HG03442 (cell line): ENCODE data around the gene PPP1R7.
A peak's percentile ranks its signal among the peaks of the same experiment; 100 is the strongest.

ENCODE experiments used
- ATAC-seq: cut with Tn5 transposase; IDR thresholded peaks from one replicate; pipeline ENCODE4 v1.9.1; 2021; ENCODE audit warnings: mild to moderate bottlenecking, moderate library complexity; ENCODE audit not compliant: unreplicated experiment

PPP1R7 gene

DNA sequence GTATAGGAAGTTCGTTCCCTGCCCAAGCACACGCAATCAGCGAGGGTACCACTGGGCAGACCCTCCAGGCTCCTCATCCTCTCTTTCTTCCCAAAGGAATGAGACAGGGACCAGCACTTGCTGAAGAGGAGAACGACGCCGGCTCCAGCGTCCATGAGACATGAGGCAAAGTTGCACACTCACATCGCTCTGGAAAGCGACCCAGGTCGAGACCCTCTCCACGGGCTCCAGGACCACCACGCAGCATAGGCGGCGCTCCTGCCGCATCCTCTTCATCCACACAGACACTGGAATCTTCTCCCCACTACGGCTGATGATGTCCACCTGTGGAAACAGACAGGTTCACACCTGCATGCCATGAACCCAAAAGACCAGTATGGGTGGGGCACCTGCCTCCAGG, 11.8 kb upstream of the PPP1R7 start:
- no peak for ATAC-seq

- ATAC-seq = no peak
These were observed 10.5 kb upstream of the PPP1R7 start for GRCh38 chr2:241139531-241140444.

GRCh38 chr2:241140445-241140840, 9.8 kb upstream of the PPP1R7 start:
- ATAC-seq = no peak

DNA sequence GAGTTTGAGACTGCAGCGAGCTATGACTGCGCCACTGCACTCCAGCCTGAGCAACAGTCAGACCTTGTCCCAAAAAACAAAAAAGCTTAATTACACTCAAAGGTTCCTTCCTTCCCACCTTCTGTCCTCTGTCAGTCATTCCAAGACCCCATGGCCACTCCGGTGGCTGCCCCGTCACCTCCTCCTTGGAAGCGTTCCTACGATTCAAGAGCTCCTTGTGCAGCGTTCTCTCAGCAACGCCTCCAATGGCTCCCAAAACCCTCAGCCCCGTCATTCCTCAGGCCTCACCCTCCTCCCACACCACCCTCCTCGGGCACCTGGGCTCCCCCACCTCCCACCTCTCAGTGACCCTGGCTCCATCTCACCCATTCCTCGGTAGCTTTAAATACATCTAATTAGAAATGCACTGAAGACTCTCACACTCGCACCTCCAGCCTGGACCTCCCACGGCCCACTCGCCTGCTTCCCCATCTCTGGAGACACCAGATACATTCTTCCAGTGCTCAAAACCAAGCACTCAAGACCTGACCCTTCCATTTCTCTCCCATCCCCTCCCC, 9.0 kb upstream of the PPP1R7 start:
- ATAC-seq = no peak

- ATAC-seq = no peak
These were observed 8.2 kb upstream of the PPP1R7 start for GRCh38 chr2:241142063-241142462.

- ATAC-seq = no peak
These were observed 7.7 kb upstream of the PPP1R7 start for GRCh38 chr2:241142593-241142992.

DNA sequence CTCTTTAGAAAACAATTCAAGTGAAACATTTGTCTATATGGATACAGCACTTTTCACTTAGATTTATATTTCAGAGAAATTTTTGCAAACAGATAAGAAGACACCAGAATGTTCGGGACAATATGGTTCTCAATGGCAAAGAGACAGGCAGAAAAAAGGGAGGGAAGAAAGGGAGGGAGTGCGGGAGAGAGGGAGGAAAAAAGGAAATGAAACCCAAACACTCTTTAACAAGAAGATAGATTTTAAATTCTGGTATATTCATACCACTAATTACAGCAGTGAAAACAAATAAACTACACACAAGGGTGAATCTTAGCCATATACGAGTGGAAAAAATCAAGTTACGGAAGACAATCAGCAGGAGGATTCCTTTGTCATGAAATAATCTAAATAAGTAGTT, 4.0 kb upstream of the PPP1R7 start:
- ATAC-seq = no peak

DNA sequence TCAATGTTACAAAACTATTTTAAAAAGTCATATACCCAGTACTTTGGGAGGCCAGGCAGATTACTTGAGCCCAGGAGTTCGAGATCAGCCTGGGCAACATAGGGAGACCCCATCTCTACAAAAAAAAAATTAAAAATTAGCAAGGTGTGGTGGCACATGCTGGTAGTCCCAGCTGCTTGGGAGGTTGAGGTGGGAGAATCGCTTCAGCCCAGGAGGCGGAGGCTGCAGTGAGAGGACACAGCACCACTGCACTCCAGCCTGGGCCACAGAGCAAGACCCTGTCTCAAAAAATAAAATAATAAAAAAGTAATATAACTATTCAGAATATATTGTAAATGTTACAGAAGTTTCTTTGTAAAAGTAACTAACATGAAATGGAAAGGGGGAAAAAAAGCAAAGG, 2.9 kb upstream of the PPP1R7 start:
- ATAC-seq = no peak

DNA sequence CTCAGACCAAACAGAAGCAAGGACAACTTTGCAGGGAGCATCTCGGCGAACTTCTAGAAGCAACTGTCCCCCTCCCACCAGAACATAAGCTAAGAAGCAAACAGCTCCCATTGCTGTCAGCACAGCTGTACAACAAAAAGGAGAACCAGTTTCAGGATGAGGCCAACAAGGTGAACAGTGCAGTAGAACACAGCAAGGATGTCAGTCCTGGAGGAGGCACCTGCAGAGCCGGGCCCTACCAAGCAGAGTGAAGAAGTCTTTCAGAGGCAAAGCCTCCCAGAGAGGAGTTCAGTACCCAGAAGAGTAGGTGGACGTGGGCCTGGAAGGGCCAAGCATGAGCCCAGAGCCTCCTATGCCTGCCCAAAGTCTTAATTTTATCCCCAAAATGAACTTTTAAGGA, 2.0 kb upstream of the PPP1R7 start:
- no peak for ATAC-seq

- peak; percentile 70 for ATAC-seq
These were observed 1.2 kb upstream of the PPP1R7 start, which contains the start of gene PASK for GRCh38 chr2:241148891-241149674. Gene PASK (minus strand): TSS chr2:241149472. CDS start chr2:241143032, 6,440 bp downstream.

DNA sequence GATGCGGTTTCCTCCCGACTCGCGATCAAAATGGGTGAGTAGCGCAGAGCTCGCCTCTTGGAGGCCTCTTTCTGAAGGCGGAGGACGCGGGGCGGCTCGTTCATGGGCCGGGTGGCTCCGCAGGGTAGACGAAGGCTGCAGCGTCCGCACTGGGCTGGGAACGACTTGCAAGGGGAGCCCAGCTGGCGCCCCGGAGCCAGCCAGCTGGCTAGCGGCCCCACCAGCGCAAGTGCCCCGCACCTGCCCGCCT, 667 bp upstream of the PPP1R7 start:
- ATAC-seq = peak; percentile 9

DNA sequence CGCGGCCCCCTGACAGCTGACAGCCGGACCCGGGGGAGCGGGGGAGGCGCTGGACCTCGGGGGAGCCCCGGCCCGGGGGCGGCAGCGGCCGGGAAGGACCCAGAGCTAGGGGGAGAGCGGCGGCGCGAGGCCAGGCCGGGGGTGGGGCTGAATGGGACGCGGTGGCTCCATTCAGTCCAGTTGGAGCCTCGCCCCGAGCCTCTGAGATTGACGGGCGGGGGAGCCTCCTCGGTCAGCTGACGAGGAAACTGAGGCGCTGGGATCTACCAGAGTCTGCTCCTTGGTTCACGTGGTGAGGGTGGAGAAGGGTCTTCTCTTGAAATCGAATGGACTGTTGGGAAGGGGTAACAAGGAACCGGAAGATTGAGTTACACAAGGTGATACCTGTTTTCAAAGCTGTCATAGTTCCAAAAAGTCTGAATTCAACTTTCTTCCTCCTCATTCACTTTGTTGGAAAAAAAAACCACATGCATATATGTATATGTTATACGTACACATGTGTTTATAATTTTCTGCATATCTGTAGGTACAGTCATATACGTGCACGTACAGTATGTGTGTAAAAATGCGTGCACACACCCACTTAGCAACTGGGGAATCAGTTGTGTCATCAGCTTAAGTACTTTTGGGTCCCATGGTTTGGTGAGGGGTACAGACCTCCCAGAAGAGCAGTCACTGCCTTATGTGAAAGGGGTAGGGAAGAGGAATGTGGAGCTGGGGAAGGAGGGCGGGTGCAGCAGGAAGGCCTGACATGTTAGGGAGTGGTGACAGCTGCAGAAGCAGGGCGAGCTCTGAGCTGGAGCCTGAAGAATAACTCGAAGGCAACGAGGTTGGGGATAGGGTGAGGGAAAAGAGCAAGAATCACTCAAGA, 628 bp downstream of the PPP1R7 start:
- ATAC-seq = no peak

GRCh38 chr2:241151934-241152660, 1.8 kb downstream of the PPP1R7 start:
- no peak for ATAC-seq

DNA sequence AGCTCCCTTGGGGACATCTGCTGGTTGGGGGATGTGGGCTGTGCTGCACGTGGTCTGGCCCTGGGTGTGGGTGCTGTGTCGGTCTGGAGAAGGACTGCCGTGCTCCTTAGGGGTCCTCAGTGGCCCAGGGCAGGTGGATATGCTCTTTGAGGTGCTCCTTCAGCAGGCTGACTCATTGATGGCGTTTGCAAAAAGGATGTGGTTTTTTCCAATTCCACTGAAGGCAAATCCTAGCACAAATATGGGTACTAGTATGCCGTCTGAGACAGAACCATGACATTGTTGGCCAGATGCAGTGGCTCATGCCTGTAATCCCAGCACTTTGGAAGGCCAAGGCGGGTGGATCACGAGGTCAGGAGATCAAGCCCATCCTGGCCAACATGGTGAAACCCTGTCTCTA, 3.3 kb downstream of the PPP1R7 start:
- no peak for ATAC-seq

DNA sequence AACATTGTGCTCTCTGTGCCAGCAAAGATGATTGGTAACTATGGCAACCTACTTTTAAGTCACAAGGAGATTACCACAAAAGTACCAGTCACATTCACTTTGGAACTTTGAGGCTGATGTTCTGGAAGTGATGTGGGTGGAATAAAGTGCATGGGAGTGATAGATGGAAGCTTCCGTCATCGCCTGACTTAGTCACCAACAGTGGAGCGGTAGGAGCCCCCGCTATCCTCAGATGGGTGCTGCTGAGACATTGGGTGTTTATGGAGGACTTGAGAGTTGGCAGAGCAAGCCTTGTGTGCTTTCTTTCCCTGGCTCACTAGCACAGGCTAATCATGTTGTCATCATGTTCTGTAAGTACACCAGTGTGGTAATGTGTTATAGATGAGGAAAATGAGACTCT, 4.6 kb downstream of the PPP1R7 start:
- ATAC-seq = no peak

DNA sequence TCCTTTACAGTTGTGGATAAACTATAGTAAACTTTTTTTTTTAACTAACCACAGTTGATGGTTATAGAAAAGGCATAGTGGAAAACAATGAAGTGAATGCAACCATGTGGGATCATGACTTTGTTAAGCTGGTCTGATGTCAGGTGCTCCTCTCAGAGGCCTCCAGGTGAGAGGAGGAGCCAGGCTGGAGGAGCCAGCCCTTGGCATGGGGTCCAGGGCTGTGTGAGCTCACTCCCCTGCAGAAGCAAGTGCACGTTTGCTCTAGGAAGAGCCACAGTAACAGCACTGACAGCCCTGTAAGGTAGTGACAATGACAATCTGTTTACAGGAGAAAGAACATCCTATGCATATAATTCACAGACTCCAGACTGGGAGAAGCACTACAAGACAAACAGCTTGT, 5.7 kb downstream of the PPP1R7 start:
- ATAC-seq = no peak

GRCh38 chr2:241156971-241157441, 6.7 kb downstream of the PPP1R7 start:
- ATAC-seq = no peak

- no peak for ATAC-seq
These were observed 7.7 kb downstream of the PPP1R7 start for GRCh38 chr2:241157841-241158545.

GRCh38 chr2:241158546-241158900, 8.3 kb downstream of the PPP1R7 start:
- no peak for ATAC-seq

- ATAC-seq = no peak
These were observed 8.8 kb downstream of the PPP1R7 start for GRCh38 chr2:241159116-241159515.
